ENCODE data around the gene MSH3.
"Not testable (repeated sequence)": the region's sequence is repeated elsewhere in the genome, so short reads cannot be mapped to it uniquely, and the experiment has no call there.

The MSH3 gene

DNA sequence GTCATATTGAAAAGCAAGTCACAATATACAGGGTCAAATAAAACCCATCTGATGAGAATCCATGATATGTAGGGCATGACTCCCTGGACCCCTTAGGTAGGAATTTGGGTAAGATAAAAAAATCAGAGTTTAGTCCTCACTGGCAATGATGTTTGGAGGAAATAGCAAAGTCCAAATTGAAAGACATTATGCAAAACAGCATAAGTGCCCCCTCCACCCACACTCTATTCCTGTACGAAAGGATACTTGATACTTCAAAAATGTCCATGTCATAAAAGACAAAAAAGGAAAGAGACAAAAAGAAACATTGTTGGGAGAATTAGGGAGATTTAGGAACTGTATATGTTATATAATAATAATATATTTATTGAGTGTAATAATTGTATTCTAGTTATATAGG is 209.7 kb downstream of the MSH3 start:
- DNase-seq, result no peak

DNA sequence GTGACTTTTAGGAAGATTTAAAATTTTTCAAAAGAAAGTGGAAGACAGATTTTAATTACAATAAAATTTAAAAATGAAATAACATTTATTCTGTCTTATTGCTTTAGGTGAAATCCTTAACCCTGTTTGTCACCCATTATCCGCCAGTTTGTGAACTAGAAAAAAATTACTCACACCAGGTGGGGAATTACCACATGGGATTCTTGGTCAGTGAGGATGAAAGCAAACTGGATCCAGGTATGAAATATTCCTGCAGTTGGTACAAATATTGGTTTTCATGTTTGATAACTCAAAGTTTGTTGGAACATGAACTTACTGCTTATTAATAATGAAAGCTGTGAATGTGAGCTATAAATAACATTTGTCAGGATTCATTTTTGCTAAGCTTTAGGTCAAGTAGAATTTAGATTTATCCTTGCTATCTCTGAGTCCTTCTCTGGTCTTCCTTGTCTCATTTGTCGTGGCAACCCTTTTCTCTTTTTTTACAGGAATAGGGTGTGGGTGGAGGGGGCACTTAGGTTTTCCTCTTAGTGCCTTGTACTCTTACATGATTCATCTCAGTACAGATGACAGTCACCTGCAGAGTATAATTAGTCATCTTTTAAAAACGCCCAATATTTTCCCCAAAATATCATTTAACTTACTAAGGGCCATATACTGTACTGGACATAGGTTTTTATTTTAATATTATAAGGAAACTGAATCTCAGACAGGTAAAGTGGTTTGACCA is 210.4 kb downstream of the MSH3 start:
- DNase-seq, result no peak

DNA sequence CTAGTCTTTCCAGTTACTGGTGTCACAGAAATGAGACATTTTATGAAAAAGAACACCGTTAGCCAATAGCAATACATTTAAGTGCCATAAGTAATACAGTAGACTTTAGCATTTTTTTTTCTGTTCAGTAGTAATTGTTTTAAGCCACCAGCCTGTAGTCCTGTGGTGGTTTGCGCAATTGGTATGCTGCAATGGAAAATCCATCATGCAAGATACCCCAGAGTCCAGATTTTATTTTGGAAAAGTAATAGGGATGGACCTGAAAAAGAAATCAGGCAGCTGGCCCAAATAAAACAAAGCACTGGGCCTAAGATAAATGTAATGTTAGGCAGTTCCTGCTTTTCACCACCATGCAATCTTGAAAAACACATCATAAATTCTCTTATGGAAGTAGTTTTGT is 211.1 kb downstream of the MSH3 start:
- no peak for DNase-seq

GRCh38 chr5:80866371-80866770 is 211.9 kb downstream of the MSH3 start:
- DNase-seq, result no peak

DNA sequence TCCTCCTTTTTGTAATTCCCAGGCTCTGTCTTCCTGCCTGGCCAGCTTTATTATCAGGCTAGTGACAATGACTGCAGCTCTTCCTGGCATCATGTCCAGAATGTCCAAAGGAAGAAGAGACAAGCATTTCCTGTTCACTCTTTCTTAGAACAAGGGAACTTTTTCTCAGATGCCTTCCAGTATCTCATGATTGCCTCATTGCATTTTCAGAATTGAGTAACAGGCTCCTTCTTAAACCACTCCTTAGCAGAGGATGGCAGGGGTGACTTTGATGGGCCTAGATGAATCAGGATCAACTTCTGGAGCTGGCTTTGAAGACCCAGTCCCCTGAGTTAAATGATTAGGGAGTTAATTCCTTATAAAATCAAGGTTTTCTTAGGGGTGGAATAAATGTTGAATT is 212.8 kb downstream of the MSH3 start:
- no peak for DNase-seq

GRCh38 chr5:80870442-80870841 is 216.0 kb downstream of the MSH3 start:
- DNase-seq, result no peak

GRCh38 chr5:80871541-80871961 is 217.1 kb downstream of the MSH3 start:
- no peak for DNase-seq

DNA sequence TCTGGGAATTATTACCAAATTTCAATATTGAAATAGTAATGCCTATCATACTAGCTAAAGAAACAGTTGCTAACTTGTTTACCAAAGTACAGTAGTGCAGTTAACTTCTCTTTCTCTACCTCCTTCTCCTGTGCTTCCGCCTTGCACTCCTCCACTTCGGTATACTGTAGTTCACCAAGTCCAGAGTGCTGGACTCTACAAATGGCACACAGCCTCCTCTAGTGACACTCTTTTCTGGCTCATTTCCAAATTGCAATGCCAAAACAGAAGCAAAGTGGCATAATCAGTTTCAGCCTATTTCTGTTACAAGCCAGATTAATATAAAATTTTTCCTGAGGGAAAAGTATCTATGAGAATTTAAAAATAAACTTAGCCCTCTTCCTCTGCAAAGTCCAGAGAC is 219.7 kb downstream of the MSH3 start:
- no peak for DNase-seq

GRCh38 chr5:80877592-80877991 is 223.1 kb downstream of the MSH3 start:
- DNase-seq, result no peak

DNA sequence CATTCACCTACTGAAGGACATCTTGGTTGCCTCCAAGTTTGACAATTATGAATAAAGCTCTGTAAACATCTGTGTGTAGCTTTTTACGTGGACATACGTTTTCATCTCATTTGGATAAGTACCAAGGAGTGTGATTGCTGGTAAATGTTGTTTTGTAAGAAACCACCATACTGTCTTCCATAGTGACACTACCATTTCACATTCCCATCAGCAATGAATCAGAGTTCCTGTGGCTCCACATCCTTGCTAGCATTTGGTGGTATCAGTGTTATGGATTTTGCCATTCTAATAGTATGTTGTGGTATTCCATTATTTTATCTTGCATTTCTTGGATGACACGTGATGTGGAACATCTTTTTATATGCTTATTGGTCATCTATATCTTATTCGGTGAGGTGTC is 227.3 kb downstream of the MSH3 start:
- DNase-seq, result no peak

DNA sequence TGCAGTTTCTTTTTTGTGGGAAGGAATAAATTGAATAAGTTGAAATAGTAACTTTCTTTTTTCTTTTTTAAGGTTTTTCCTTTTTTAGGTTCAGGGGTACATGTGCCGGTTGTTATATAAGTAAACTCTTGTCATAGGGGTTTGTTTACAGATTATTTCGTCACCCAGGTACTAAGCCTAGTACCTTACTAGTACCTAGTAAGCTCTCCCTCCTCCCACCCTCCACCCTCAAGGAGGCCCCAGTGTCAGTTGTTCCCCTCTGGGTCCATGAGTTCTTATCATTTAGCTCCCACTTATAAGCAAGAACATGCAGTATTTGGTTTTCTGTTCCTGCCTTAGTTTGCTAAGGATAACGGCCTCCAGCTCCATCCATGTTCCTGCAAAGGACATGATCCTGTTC is 228.9 kb downstream of the MSH3 start:
- DNase-seq, result not testable (repeated sequence)

DNA sequence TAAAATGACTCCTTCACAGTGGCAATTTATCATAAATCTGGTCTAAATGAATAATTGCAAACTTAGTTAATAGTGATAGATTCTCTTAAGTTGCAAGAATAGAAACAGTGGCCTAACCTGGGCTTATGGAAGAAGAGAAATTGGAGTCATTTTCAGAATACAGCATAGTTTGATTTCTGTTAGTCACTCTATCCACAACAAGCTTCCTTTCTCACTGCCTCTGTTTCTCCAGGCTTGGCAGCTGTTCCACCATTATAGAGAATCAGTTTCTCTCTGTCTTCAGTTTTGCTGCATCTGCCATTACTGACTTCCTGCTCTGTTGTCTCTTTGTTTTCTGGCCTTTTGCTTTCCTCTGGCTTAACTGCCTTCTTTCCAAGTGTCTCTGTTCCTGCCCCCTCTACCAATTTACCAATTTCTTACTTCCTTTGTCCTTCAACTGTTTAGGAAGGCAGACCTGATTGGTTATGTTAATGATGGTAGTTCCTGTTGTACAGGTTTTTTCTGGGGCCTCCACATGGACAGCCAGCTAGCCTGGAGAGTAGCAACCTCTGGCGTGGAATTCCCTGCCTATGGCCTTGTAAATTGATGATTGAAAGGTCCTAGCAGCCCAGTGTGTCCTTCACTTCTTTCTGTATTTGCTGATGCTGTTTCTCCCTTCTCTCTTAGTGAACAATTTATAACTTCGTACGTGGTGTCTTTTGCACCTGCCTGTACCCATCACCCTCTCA is 229.8 kb downstream of the MSH3 start:
- DNase-seq, result no peak

- DNase-seq, result no peak
These were observed 230.5 kb downstream of the MSH3 start for GRCh38 chr5:80884929-80885328.

- DNase-seq, result no peak
These were observed 231.0 kb downstream of the MSH3 start for GRCh38 chr5:80885396-80886000.

DNA sequence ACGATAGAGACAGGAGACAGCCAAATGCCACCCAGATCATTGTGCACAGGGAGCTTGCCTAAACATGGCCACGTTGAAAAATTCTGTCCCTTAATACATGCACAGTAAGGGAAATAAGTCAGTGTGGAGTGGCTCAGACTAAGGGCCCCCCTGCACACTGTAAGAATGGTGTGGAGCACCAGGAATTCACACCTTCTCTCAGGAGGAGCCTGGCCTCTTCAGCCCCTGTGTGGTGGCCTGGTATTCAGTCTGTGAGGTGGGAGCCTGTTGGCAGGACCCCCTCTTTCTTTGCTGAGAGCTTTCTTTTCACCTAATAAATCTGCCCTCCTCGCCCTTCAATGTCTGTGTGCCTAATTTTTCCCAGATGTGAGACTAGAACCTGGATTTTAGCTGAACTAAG is 239.6 kb downstream of the MSH3 start:
- DNase-seq, result no peak

- DNase-seq, result no peak
These were observed 241.1 kb downstream of the MSH3 start for GRCh38 chr5:80895523-80895922.

DNA sequence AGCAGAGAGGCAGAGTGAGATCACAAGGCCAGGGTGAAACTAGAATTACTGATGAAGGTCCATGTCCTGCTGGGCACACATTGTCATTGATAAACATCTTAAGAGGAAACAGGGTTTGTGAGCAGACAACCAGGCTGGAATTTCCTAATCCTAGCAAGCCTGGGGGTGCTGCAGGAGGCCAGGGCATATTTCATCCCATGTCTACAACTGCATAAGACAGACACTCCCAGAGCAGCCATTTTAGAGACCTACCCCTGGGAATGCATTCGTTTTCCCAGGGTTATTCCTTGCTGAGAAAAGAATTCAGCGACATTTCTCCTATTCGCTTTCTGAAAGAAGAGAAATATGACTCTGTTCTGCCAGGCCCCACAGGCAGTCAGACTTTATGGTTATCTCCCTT is 248.2 kb downstream of the MSH3 start:
- DNase-seq, result not testable (repeated sequence)

DNA sequence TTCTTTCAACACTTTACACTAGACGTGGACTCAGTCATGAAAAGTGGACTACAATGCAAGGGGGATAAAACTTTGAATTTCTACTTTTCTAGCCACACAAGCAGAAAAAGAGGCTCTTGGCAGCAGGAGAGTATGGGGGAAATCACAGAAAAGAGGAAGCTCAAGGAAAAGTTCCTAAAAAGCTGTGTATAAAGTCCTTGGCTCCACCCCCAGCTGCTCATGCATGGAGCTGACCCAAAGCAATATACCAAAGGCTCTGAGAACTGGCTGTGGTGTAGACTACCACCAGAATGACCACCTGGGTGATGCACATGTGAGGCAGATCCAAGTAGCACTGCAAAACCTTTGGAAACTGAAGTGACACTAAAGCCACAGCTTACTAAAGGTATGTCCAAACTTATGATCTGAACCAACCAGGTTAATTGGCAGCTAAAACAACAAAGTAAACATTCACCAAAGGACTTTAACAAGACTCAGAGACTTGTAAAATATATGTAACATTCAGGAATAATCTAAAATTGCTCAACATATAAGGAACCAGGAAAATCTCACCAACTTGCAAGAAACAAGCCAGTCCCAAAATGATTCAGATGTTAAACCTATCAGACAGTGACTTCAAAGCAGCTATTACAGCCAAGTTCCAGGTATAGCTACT is 250.2 kb downstream of the MSH3 start:
- DNase-seq, result no peak

- DNase-seq, result no peak
These were observed 251.0 kb downstream of the MSH3 start for GRCh38 chr5:80905405-80905804.

- no peak for DNase-seq
These were observed 258.0 kb downstream of the MSH3 start for GRCh38 chr5:80912479-80912878.

DNA sequence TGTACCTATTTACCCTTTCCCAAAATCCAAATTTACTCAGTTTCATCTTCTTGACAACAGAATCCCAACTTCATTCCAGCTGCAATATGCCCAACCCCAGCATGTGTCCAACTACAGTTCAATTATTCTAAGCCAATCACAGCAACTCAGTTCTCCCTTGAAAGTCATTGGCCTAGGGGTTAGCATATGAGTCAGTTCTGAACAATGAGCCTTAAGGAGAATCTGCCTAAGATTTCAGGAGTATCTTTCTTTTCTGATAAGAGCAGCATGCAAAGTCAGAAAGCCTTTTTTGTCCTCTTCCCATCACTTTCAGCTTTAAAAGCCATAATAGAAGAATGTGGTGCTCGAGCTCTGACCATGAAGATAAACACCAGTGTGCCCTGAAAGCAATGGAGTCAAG is 261.3 kb downstream of the MSH3 start:
- DNase-seq, result no peak

- no peak for DNase-seq
These were observed 262.2 kb downstream of the MSH3 start for GRCh38 chr5:80916676-80917075.

GRCh38 chr5:80917631-80918030 is 263.2 kb downstream of the MSH3 start:
- DNase-seq, result no peak

All from NCI-H1105 (cell line).